Esophagus muscularis mucosa (tissue), 4 donors: Measurements from ENCODE around the gene PPP2R3C. TPM values are rescaled to one million over a fixed set of nuclear protein-coding genes. Genes with fewer than 3 reads are reported as not detected.
A peak's percentile ranks its signal among the peaks of the same experiment; 100 is the strongest.

Experiments
- DNase-seq: peaks from one replicate; pipeline ENCODE4 v3.0.0-alpha.2; 2017; ENCODE audit errors: extremely low spot score
- H3K27ac ChIP-seq, 4 donors: fragments of 200-600 bp; sonication (generic); replicated peaks in 1 of 4; 1 replicate in 3 of 4; 2 replicates in 1 of 4; pipeline ENCODE4 v1.5.1; 2016 to 2019; ENCODE audit warnings: mild to moderate bottlenecking in 1 of 4
- H3K27me3 ChIP-seq, 4 donors: fragments of 200-600 bp; sonication (generic); one replicate each; pipeline versions ENCODE4 v1.5.1 to v1.6.0; 2016 to 2019
- H3K36me3 ChIP-seq, 4 donors: fragments of 200-600 bp; sonication (generic); one replicate each; pipeline ENCODE4 v1.5.1; 2016 to 2019
- H3K4me1 ChIP-seq, 4 donors: fragments of 200-600 bp; sonication (generic); one replicate each; pipeline ENCODE4 v1.5.1; 2016 to 2019
- H3K4me3 ChIP-seq, 4 donors: fragments of 200-600 bp; sonication (generic); 1 replicate in 2 of 4; 2 replicates in 2 of 4; pipeline ENCODE4 v1.5.1; 2016 to 2019; ENCODE audit warnings: mild to moderate bottlenecking in 4 of 4, moderate library complexity in 1 of 4
- H3K9me3 ChIP-seq, 4 donors: fragments of 200-600 bp; sonication (generic); 1 replicate in 3 of 4; 2 replicates in 1 of 4; pipeline ENCODE4 v1.5.1; 2016 to 2019
- CTCF ChIP-seq, 3 experiments: fragments of 200-600 bp in 2 of 3; fragments of 450-650 bp in 1 of 3; sonication (generic) in 2 of 3; IDR thresholded peaks; one replicate each; pipeline ENCODE4 v1.5.1; 2017 to 2019; ENCODE audit warnings: antibody characterized with exemption in 3 of 3, mild to moderate bottlenecking in 2 of 3, moderate library complexity in 1 of 3
- EP300 ChIP-seq: sonication (generic); formaldehyde crosslinking; IDR thresholded peaks from one replicate; pipeline ENCODE4 v1.6.1; 2017; ENCODE audit warnings: antibody characterized with exemption
- POLR2A ChIP-seq: fragments of 450-650 bp; IDR thresholded peaks from one replicate; pipeline ENCODE4 v1.6.1; 2017; ENCODE audit warnings: antibody characterized with exemption, moderate library complexity, mild to moderate bottlenecking, low read depth
- POLR2AphosphoS5 ChIP-seq, 2 donors: sonication (generic); formaldehyde crosslinking; IDR thresholded peaks; one replicate each; pipeline ENCODE4 v1.6.1; 2017; ENCODE audit warnings: antibody characterized with exemption in 2 of 2
- WGBS: methylation state at CpG from one replicate; pipeline ENCODE4 v1.1.5; 2018; 5-methylcytosine and 5-hydroxymethylcytosine counted together
- intact Hi-C: fragments of 100-400 bp; cut with DNase I; formaldehyde crosslinking; loops from one replicate; pipeline ENCODE4 v1.15.1; 2023
- total RNA-seq, 4 donors: library from RNA; depleted of rRNA; stranded (reverse); fragments of >200 nt; gene quantifications; one replicate each; pipeline versions ENCODE4 v1.1.0 to v1.2.1, GENCODE V29; 2016

PPP2R3C gene
- total RNA-seq, 4 donors from 2014 or later = 29.5 to 48.6 (median 36.8) TPM

- intact Hi-C loops = loop anchor here (5.0 kb wide), 2 partner anchors 69 to 139 kb away; partner anchors contain the start of gene SRP54
- Histone ChIP-seq H3K4me1 (peaks cover 17 to 65% (median 48%) of the 10 kb centered on the region in 4 donors), H3K4me3 (peak overlapping the region; percentile 69 to 78 (median 71)), H3K27ac (peak overlapping the region; percentile 90 to 95 (median 95)), H3K27me3 (no peaks in the 10 kb centered on the region), H3K9me3 (no peaks in the 10 kb centered on the region), H3K36me3 (peaks cover 0 to 4% (median 3%) of the 10 kb centered on the region in 4 donors)
- WGBS = 21% methylated on average over 29 of the region's 34 CpGs
- DNase-seq = no peak
- TF ChIP-seq EP300 (no peak), CTCF (IDR thresholded peaks at IDR 0.05) (peak in 1 of 3 experiments; percentile 1), POLR2AphosphoS5 (IDR thresholded peaks at IDR 0.05) (no peak), POLR2A (no peak)
Observed at GRCh38 chr14:35121026-35121886, 534 bp downstream of the PPP2R3C start.

GRCh38 chr14:35117112-35117511, 4.7 kb downstream of the PPP2R3C start:
- H3K4me3 ChIP-seq = no peak overlapping the region
- no peak overlapping the region for H3K27ac ChIP-seq
- no peak for TF ChIP-seq POLR2A
- no peak for TF ChIP-seq EP300
- TF ChIP-seq CTCF (IDR thresholded peaks at IDR 0.05) = no peak
- TF ChIP-seq POLR2AphosphoS5 (IDR thresholded peaks at IDR 0.05) = no peak
- intact Hi-C loops = no loop called here
- 100% methylated on average over 2 of the region's 2 CpGs for WGBS
- H3K36me3 ChIP-seq = peaks cover 12 to 44% (median 37%) of the 10 kb centered on the region in 4 donors
- H3K27me3 ChIP-seq = no peaks in the 10 kb centered on the region
- no peaks in the 10 kb centered on the region for H3K9me3 ChIP-seq
- no peak for DNase-seq
- peaks cover 8 to 40% (median 25%) of the 10 kb centered on the region in 4 donors for H3K4me1 ChIP-seq

- H3K4me3 ChIP-seq = no peak overlapping the region
- H3K36me3 ChIP-seq = peaks cover 20 to 53% (median 46%) of the 10 kb centered on the region in 4 donors
- no peaks in the 10 kb centered on the region for H3K9me3 ChIP-seq
- no peak overlapping the region for H3K27ac ChIP-seq
- no peak for DNase-seq
- H3K4me1 ChIP-seq = peaks cover 8 to 40% (median 25%) of the 10 kb centered on the region in 4 donors
- intact Hi-C loops = no loop called here
- WGBS = 94% methylated on average over 4 of the region's 4 CpGs
- no peak for TF ChIP-seq EP300
- TF ChIP-seq CTCF (IDR thresholded peaks at IDR 0.05) = no peak
- no peak for TF ChIP-seq POLR2AphosphoS5 (IDR thresholded peaks at IDR 0.05)
- TF ChIP-seq POLR2A = no peak
- no peaks in the 10 kb centered on the region for H3K27me3 ChIP-seq
Observed at GRCh38 chr14:35116242-35116641, 5.5 kb downstream of the PPP2R3C start.

- no peak for TF ChIP-seq EP300
- TF ChIP-seq POLR2AphosphoS5 (IDR thresholded peaks at IDR 0.05) = no peak
- no peak for TF ChIP-seq CTCF (IDR thresholded peaks at IDR 0.05)
- TF ChIP-seq POLR2A = no peak
- 54% methylated on average over 2 of the region's 2 CpGs for WGBS
- no peak for DNase-seq
- Histone ChIP-seq H3K27me3 (no peaks in the 10 kb centered on the region), H3K4me1 (peaks cover 0 to 18% (median 13%) of the 10 kb centered on the region in 4 donors), H3K4me3 (no peak overlapping the region), H3K36me3 (peaks cover 36 to 75% (median 65%) of the 10 kb centered on the region in 4 donors), H3K27ac (no peak overlapping the region), H3K9me3 (no peaks in the 10 kb centered on the region)
- intact Hi-C loops = no loop called here
Observed at GRCh38 chr14:35114036-35114435, 7.8 kb downstream of the PPP2R3C start.
